Right renal pelvis (tissue), 4 donors: ENCODE measurements around the gene JARID2. TPM values are rescaled to one million over a fixed set of nuclear protein-coding genes. Genes with fewer than 3 reads are reported as not detected.
A peak's percentile ranks its signal among the peaks of the same experiment; 100 is the strongest.

ENCODE experiments used
- DNase-seq, 4 donors: peaks; one replicate each; pipeline ENCODE4 v3.0.0-alpha.2; 2013; ENCODE audit warnings: low read depth in 4 of 4, low spot score in 3 of 4, missing footprints in 1 of 4
- polyA plus RNA-seq, 4 donors: library from polyadenylated mRNA; unstranded; fragments of 120-200 nt; gene quantifications; one replicate each; pipeline ENCODE4 v1.2.1, GENCODE V29; 2013; ENCODE audit not compliant: insufficient read length in 4 of 4

Gene JARID2
- polyA plus RNA-seq, 4 donors = 27.6 to 30.5 (median 28.6) TPM

DNA sequence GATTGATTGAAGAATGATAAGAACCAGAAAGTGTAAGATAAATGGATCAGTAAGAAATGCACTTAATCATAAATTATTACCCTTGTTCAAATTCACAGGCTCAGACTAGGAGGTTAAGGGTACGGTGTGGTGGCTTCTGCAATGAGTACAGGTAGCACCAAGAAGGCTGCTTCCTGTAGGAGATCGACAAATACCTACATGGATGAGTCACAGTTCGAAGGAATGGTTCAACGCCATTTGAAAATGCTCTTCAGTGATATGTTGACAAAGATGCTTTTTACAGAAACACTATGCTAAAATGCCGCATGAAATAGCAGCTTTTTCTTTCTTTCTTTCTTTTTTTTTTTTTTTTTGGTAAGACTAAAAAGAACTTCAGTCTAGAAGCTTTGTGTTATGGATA, 300.7 kb downstream of the JARID2 start:
- no peak for DNase-seq

DNA sequence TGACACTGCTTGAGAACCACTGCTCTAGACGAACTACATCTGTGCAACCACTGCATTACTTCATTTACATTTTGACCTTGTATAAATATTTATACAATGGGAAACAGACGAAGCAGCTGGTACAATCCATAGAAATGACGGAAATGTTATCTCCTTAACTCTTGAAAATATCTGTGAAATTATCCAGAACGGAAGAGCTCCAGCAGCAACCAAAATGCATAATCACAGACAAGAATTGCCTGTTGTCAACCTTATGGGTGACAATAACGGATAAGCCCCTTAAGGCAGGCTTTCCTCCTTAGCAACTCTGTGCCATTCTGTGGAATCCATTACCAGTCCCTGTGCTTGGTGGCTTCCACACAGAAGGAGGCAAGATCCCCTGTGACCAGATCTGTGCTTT, 301.5 kb downstream of the JARID2 start:
- no peak for DNase-seq

DNA sequence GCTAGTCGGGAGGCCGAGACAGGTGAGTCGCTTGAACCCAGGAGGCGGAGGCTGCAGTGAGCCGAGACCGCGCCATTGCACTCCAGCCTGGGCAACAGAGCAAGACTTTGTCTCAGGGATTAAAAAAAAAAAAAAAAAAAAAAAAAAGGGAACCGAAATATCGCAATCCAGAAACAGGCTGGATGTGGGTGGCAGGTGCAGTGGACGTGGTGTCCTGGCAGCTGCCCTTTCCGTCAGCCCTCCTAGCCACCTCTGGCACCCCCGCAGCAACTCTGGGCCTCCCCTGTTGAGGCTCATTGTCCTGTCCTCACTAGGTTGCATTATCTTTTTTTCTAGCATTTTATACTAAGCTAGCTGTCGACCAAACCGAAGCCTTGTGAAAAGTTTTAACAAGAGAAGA, 303.5 kb downstream of the JARID2 start:
- no peak for DNase-seq

DNA sequence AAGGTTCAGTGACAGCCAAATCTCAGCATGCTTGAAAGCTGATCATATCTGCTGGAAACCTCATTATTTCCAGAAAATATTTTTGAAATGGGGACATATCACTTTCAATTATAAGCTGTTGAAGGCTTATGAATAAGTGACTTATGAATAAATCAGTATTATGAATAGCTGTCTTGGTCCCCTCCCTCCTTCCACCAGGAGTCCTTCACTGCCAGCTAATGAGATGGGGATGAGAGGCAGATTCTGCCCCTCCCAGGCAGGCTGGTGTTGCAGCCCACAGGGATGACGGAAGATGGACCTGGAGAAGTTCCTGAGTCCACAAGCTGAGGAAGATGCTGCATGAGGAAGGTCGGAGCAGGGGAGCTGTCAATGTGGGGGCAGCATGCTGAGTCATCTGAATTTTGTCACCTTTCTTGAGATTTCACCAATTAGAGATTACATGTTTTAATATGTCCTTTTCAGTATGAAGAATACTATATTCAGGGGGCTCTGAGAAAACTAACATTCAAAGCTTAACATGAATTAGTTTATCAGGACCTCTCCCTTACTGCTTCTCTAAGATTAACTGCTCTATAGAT, 304.8 kb downstream of the JARID2 start:
- DNase-seq = no peak

DNA sequence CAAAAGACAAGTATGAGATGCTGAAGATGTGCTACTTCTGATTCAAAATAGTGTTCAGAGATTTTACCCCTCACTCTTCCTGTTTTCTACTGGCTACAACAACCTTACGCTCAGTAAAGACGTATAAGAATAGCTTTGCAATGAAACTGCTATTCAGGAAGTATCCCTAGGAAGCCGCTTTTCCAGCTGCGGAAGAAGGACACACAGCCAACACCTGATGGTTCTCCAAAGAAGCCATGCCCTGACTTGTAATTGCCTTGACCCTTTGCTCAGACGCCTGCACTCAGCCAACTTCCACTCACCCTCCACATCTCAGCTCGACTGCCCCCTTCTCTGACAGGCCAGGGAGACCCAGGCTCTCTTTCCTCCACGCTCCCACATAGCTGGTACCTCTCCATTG, 305.4 kb downstream of the JARID2 start:
- no peak for DNase-seq

DNA sequence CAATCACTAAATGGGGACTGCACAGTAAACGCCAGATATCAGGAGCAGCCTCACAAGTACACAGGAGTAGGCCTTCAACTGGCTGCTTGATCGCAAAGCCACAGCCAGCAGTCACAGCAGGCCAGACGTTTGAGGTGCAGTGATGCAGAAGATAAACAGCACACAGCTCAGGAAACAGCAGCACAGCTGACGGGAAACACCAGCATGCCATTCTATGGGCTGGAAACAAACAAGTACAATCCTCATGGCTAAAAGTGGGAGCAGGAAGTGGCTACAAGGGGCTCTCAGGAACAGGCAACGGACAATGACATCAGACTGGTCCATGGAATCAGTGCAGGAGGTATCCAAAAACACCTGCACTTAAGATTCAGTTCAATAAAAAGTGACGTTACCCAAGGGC, 305.9 kb downstream of the JARID2 start:
- no peak for DNase-seq

DNA sequence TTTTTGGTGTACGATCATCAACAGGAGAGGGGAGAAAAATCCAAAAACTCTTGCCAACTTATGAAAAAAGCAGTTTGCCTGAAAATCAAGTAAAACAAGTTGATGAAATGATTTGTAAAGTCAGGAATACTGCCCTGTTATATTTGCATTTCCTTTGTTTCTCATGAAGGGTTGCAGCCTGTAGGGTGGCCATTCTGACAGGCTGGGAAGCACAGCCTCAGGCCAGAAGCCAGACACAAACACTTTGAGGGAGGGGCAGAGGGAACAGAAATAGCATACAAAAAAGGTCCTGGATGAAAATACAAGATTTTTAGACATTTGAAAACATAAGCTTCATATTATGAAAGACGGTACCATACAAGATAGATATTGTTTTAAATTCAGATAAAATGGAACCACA, 307.2 kb downstream of the JARID2 start:
- no peak for DNase-seq

DNA sequence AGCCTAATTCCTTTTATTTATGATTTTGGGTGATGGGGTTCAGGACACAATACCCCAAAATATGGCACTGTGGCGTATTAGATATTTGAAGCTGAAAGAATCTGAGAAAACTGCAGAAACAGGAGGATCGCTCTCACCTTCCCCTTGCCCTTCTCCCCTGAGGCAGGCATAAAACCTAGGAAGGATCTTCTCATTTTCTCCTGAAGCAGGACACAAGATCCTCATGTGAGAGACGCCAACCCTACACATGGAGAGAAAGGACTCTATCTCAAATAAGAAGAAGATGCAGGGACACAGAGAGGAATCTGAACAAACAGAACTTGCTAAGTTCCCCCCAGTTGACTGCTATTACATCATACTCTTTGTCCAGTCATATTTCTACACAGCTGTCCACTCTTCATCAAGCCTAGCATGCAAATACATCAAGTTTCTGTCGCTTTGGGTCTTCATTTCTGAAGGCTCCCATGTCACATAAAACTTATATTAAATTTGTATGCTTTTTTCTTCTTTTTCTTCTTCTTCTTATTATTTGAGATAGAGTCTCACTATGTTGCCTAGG, 307.9 kb downstream of the JARID2 start:
- DNase-seq = no peak

DNA sequence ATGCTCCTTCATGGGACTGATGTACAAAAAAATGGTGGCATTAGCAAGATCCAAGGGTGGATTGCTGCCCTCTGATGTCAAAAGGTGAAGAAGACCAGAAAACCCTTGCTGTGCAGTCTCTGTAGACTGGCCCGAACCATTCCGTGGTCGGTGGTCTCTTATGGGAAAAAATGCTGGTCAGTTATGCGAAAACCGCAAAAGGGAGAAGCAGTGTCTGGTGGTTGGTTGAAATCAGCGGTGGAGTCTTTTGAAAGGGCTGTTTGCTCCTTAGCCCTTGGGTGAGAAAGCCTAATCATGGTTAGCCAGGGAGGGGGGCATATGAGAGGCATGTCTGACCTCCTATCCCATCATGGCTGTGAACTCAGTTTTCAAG, 308.8 kb downstream of the JARID2 start:
- DNase-seq = no peak

DNA sequence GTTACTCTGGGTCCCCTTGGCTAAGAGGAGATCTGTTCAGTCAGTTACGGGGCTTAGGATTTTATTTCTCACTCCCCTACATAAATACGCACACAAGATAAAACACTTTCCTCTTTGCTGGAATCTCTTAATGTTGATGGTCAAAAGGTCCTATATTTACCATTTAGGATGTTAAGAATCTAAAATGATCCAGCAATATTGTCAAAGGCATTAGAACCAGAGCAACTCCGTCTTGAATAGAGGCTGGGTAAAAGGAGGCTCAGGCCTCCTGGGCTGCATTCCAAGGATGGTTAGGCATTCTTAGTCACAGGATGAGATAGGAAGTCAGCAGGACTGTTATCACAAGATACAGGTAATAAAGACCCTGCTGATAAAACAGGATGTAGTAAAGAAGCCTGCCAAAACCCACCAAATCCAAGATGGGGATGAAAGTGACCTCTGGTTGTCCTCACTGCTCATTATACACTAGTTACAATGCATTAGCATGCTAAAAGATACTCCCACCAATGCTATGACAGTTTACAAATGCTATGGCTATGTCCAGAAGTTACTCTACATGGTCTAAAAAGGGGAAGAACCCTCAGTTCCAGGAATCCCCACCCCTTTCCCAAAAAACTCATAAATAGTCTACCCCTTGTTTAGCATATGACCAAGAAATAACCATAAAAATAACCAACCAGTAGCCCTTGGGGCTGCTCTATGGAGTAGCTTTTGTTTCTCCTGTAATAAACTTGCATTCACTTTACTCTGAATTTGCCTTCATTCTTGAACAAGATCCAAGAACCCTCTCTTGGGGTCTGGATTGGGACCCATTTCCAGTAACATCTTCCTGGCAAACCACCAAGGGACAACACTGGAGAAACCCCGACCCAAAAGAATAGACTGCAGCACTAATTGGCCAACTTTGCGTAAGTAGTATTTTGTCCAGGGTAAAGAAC, 309.5 kb downstream of the JARID2 start:
- no peak for DNase-seq

DNA sequence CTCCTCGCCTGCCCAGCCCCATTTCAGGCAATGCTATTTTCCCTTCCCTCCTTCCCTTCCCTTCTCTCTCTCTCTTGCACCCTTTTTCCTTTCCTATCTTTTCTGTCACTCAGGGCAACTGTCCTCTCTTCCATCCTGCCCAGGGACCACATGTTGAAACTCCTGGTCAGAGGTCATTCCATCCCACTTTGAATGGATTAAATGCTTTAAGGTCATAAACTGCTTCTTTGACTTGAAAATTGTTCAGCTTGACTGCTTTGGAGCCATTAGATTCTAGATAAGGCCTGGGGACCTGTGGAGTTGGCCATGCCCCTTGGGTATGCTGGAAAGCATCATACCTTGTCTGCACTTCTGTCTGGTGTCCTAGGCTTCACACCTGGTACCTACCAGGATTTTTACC, 310.8 kb downstream of the JARID2 start:
- no peak for DNase-seq

DNA sequence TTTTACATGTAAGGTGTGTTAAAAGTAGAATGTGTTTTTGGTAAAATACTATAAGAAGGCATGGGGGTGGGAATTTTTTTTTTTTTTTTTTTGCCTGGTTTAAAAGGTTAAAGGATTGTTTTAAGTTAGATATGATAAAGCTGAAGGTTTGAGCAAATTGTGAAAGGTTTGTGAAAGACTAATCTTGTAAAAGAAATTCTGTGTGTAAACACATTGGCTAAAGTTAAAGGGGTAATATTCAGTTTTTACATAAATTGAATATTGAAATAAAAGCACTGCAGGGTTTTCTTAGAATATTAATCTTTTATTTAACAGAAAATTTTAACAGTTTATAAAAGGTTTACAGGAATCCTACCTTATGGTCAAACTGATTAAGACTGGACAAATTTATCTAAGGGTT, 311.3 kb downstream of the JARID2 start:
- DNase-seq = no peak

DNA sequence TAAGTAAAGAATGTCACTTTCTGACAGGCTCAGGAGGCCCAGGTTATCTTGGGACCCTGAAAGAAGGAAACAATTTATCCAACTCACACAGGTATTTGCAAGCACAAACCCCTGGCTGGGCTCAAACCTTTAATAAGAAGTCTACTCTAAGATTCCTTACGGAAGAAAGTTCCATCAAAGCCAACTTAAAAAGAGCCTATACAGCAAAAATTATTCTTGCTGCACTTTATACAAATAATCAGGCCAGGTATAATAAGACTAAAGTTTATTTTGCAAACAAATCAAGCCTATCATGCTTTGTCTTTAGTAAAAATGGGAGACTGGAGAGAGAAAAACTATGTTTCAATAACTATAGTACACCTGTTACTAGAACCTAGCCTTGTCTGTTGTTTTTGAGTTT, 314.8 kb downstream of the JARID2 start:
- no peak for DNase-seq

DNA sequence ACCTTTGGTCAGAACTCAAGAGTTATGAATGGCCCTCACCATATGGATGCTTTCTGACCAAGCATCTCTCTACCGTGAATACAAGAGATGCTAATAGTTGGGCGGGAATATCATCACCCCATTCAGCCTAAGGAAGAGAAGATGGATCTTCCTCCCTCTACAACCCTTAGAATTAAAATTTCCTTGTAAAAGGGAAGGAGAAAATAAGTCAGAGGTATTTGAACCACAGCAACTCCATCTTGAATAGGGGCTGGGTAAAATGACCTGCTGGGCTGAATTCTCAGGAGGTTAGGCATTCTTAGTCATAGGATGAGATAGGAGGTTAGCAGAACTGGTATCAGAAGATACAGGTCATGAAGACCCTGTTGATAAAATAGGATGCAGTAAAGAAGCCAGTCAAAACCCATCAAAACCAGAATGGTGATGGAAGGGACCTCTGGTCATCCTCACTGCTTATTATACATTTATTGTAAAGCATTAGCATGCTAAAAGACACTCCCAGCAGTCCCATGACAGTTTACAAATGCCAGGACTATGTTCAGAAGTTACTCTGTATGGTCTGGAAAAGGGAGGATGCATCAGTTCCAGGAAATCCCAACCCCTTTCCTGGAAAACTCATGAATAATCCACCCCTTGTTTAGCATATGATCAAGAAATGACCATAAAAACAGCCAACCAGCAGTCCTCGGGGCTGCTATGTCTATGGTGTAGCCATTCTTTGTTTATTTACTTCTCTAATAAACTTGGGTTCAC, 315.8 kb downstream of the JARID2 start:
- DNase-seq = no peak

DNA sequence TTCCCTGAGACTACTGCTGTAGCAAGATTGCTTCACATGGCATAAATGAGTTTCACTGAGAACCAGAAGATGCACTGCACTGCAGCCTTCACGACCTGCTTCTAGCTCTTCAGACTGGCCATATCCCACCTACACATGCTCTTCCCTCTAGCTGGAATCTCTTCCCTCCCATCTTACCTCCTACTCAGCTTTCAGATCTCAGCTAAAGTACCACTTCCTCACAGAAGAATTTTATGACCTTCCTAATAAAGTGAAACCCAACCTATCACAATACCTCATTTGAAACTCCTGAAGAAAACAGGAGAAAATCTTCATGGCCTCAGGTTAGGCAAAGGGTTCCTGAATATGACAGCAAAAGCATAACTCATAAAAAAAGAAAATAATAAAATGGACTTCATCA, 317.1 kb downstream of the JARID2 start:
- no peak for DNase-seq

DNA sequence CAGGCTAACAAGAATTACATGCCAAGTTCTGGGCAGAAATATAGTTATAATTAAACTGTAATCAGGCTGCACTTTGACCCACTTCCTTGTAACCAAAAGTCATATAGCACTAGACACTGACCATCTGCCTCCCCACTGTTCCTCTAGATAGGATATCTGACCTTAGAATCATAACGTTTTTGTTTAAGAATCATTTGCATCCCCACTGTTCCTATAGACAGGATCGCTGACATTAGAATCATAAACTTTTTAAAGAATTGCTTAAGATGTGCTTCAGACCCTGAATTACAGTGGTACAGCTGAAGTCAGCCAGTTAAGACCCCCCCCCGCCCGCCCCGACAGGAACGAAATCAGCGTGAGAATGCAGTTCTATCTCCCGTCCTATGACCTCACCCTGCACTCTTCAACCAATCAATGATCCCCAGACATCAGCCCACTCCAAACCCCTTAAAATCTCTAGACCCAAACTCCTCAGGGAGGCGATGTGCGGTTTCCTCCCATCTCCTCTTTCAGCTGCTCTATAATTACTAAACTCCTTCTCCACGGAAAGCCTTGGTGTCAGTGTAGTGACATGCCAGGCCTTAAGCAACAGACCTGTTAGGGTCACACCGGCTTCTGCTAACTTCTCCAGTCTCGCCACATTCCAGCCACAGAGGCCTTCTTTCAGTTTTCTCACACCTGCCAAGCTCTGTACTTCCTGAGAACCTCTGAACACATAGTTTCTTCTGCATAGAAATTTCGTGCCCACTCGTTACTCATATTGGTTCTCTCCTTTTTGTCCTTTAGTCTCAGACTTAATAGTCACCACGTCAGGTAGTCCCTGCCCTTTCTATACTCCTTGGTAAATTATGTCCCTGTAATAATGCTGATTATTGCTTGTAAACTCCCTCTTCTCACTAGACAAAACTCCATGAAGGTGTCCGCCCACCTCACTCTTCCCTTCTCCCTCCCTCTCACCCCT, 323.4 kb downstream of the JARID2 start:
- DNase-seq = peak in 1 of 4 donors; percentile 40

DNA sequence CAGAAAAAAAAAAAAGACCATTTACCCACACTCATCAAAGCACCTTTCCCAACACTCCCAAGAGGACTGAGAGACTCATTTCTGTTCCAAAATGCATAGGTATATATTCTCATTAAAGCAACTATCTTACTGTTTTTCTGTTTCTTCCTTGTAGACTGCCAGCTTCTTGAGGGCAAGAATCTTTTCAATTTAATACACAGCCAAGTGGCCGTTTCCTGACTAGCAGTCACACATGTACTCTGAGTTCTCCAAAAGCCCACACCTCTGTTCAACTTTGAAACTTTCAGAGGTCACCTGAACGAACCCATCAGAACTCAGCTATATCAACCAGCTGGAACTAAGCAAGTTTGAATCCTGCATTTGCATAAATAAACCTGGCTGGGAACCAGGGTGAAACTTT, 324.3 kb downstream of the JARID2 start:
- no peak for DNase-seq
